ENCODE results near the gene HDX. TPM values are rescaled to one million over a fixed set of nuclear protein-coding genes. Genes with fewer than 3 reads are reported as not detected.

Gene HDX
- total and polyA plus RNA-seq, 2 donors from 2014 or later = 1.9 to 5.9 TPM

GRCh38 chrX:84336646-84337045 lies 165.6 kb downstream of the HDX start:
- no peak for DNase-seq

GRCh38 chrX:84335121-84335520 lies 167.1 kb downstream of the HDX start:
- FAIRE-seq (no peak), DNase-seq (no peak)
- Histone ChIP-seq H3K27ac (ENCODE audit: low read depth in 2 of 2, low read length in 2 of 2) (no peak overlapping the region), H3K9ac (ENCODE audit: low read length in 3 of 3) (no peak overlapping the region), H3K4me1 (ENCODE audit: control insufficient read depth in 2 of 3, insufficient read depth in 2 of 3, low read depth in 1 of 3, low read length in 3 of 3) (no peaks in the 10 kb centered on the region), H3K27me3 (ENCODE audit: control insufficient read depth, insufficient read depth, low read length) (no peaks in the 10 kb centered on the region), H3K4me3 (ENCODE audit: low read length in 3 of 3) (no peak overlapping the region), H3K36me3 (ENCODE audit: control insufficient read depth in 2 of 3, insufficient read depth in 3 of 3, low read length in 3 of 3) (no peaks in the 10 kb centered on the region), H3K9me3 (ENCODE audit: control insufficient read depth in 2 of 3, insufficient read depth in 1 of 3, low read length in 3 of 3) (no peaks in the 10 kb centered on the region)
- no peak for TF ChIP-seq CTCF (IDR thresholded peaks at IDR 0.05; ENCODE audit: borderline replicate concordance, extremely low read depth, insufficient read depth)
- intact Hi-C loops (cut with DNase I) = no loop called here

More at GRCh38 chrX:84336646-84337045, 165.6 kb downstream of the HDX start:
- TF ChIP-seq CTCF (IDR thresholded peaks at IDR 0.05; ENCODE audit: borderline replicate concordance, extremely low read depth, insufficient read depth) = no peak
- FAIRE-seq = no peak
- H3K36me3 ChIP-seq (ENCODE audit: control insufficient read depth in 2 of 3, insufficient read depth in 3 of 3, low read length in 3 of 3) = no peaks in the 10 kb centered on the region
- no peaks in the 10 kb centered on the region for H3K4me1 ChIP-seq (ENCODE audit: control insufficient read depth in 2 of 3, insufficient read depth in 2 of 3, low read depth in 1 of 3, low read length in 3 of 3)
- H3K27me3 ChIP-seq (ENCODE audit: control insufficient read depth, insufficient read depth, low read length) = no peaks in the 10 kb centered on the region
- H3K9ac ChIP-seq (ENCODE audit: low read length in 3 of 3) = no peak overlapping the region
- intact Hi-C loops (cut with DNase I) = no loop called here
- no peak overlapping the region for H3K27ac ChIP-seq (ENCODE audit: low read depth in 2 of 2, low read length in 2 of 2)
- H3K4me3 ChIP-seq (ENCODE audit: low read length in 3 of 3) = no peak overlapping the region
- no peaks in the 10 kb centered on the region for H3K9me3 ChIP-seq (ENCODE audit: control insufficient read depth in 2 of 3, insufficient read depth in 1 of 3, low read length in 3 of 3)

- H3K27ac ChIP-seq (ENCODE audit: low read depth in 2 of 2, low read length in 2 of 2) = no peak overlapping the region
- intact Hi-C loops (cut with DNase I) = no loop called here
- H3K27me3 ChIP-seq (ENCODE audit: control insufficient read depth, insufficient read depth, low read length) = peaks cover 2% of the 10 kb centered on the region
- H3K4me3 ChIP-seq (ENCODE audit: low read length in 3 of 3) = no peak overlapping the region
- TF ChIP-seq CTCF (IDR thresholded peaks at IDR 0.05; ENCODE audit: borderline replicate concordance, extremely low read depth, insufficient read depth) = no peak
- no peaks in the 10 kb centered on the region for H3K36me3 ChIP-seq (ENCODE audit: control insufficient read depth in 2 of 3, insufficient read depth in 3 of 3, low read length in 3 of 3)
- FAIRE-seq = peak; percentile 52
- H3K9me3 ChIP-seq (ENCODE audit: control insufficient read depth in 2 of 3, insufficient read depth in 1 of 3, low read length in 3 of 3) = no peaks in the 10 kb centered on the region
- no peak for DNase-seq
- no peak overlapping the region for H3K9ac ChIP-seq (ENCODE audit: low read length in 3 of 3)
- H3K4me1 ChIP-seq (ENCODE audit: control insufficient read depth in 2 of 3, insufficient read depth in 2 of 3, low read depth in 1 of 3, low read length in 3 of 3) = no peaks in the 10 kb centered on the region
Measured at GRCh38 chrX:84322083-84322827, 180.0 kb downstream of the HDX start.
